Mesodermal cell (in vitro differentiated cells): Measurements from ENCODE around the gene KRT81.
"Not testable (repeated sequence)": the region's sequence is repeated elsewhere in the genome, so short reads cannot be mapped to it uniquely, and the experiment has no call there.

Source experiments
- H3K27ac ChIP-seq: 2 replicates; pipeline ENCODE4 v1.7.0; 2013; ENCODE audit warnings: mild to moderate bottlenecking, low read depth, low read length, moderate library complexity; ENCODE audit not compliant: severe bottlenecking
- H3K36me3 ChIP-seq: 2 replicates; pipeline ENCODE4 v1.7.1; 2013; ENCODE audit warnings: mild to moderate bottlenecking, low read length, moderate library complexity; ENCODE audit not compliant: control insufficient read depth, insufficient read depth
- H3K4me1 ChIP-seq: one replicate; pipeline ENCODE4 v1.7.1; 2013; ENCODE audit warnings: mild to moderate bottlenecking, low read length; ENCODE audit not compliant: insufficient read depth, control insufficient read depth, poor library complexity, severe bottlenecking
- H3K4me3 ChIP-seq: 2 replicates; pipeline ENCODE4 v1.7.0; 2013; ENCODE audit warnings: low read length, control low read depth, mild to moderate bottlenecking; ENCODE audit not compliant: insufficient read depth, poor library complexity, severe bottlenecking; ENCODE audit errors: extremely low read depth
- H3K9me3 ChIP-seq: 2 replicates; pipeline ENCODE4 v1.7.1; 2013; ENCODE audit warnings: mild to moderate bottlenecking, low read length, moderate library complexity; ENCODE audit not compliant: control insufficient read depth
- WGBS, 2 experiments: methylation state at CpG; one replicate each; pipeline ENCODE4 v1.1.5; 2013; ENCODE audit warnings: missing lambda C conversion rate in 2 of 2; ENCODE audit not compliant: insufficient coverage in 2 of 2; 5-methylcytosine and 5-hydroxymethylcytosine counted together

KRT81 gene

GRCh38 chr12:52258335-52258901 lies 32.9 kb downstream of the KRT81 start:
- Histone ChIP-seq H3K27ac (no peak overlapping the region), H3K4me1 (no peaks in the 10 kb centered on the region), H3K4me3 (peak overlapping the region; percentile 11), H3K9me3 (no peaks in the 10 kb centered on the region), H3K36me3 (no peaks in the 10 kb centered on the region)
- WGBS, 2 experiments: 9% methylated on average over 64 to 67 of the region's 72 CpGs

GRCh38 chr12:52257922-52258321 lies 33.4 kb downstream of the KRT81 start:
- not testable (repeated sequence) for H3K36me3 ChIP-seq, H3K4me3 ChIP-seq, H3K4me1 ChIP-seq, H3K9me3 ChIP-seq, H3K27ac ChIP-seq
- WGBS, 2 experiments: 86 to 97% methylated on average over 4 of the region's 13 CpGs

GRCh38 chr12:52257074-52257551 lies 34.2 kb downstream of the KRT81 start:
- no peaks in the 10 kb centered on the region for H3K36me3 ChIP-seq
- no peaks in the 10 kb centered on the region for H3K9me3 ChIP-seq
- H3K4me3 ChIP-seq: no peak overlapping the region
- no peaks in the 10 kb centered on the region for H3K4me1 ChIP-seq
- no peak overlapping the region for H3K27ac ChIP-seq
- WGBS, 2 experiments: 85 to 93% methylated on average over 4 of the region's 4 CpGs

DNA sequence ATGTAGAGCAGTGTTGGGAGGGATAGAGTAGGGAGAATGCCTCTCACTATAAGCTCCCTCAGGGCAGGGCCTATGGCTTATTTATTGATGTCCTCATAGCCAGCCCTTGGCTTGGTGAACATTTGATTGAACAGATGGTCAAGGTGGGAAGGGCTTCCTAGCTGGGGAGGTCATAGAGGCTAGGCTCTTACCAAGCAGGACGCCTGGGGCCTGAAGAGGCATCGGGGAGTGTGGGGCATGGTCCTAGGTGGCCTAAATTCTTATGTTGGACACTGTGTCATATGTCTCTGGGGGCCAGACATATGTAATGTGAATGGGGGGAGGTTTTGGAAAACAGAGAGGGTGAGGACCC lies 34.8 kb downstream of the KRT81 start:
- WGBS, 2 experiments: 79 to 88% methylated on average over 2 of the region's 2 CpGs
- no peaks in the 10 kb centered on the region for H3K4me1 ChIP-seq
- no peaks in the 10 kb centered on the region for H3K36me3 ChIP-seq
- H3K9me3 ChIP-seq: no peaks in the 10 kb centered on the region
- H3K27ac ChIP-seq: no peak overlapping the region
- no peak overlapping the region for H3K4me3 ChIP-seq

DNA sequence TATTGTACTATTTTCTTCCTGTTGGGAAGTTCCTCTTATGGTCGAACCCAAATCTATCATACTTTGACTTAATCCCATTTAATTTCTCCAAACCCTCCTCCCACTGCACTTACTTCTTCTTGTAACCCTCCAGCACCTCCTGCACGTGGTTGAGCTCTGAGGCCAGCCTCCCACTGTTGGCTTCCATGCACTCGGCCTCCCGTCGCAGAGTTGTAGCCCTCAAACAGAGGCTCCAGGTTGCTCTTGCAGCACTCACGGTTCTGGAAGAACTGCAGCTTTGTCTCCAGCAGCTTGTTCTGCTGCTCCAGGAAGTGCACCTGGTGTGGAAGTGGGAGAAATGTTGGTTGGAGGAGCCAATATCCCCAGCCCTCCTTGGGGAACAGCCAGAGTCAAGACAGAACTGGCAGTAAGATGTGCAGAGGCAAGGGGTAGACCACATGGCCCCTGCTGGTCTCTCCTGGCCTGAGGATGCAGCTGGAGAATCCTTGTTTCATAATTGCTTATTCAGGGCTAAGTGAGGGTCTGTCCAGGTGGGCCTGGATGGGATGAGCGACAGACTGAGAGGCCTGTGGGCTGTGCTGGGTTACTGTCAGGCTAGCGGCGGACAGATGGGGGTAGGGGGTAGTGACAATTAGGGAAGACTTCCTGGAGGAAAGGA lies 35.3 kb downstream of the KRT81 start:
- Histone ChIP-seq H3K4me3 (no peak overlapping the region), H3K4me1 (no peaks in the 10 kb centered on the region), H3K9me3 (no peaks in the 10 kb centered on the region), H3K27ac (no peak overlapping the region), H3K36me3 (no peaks in the 10 kb centered on the region)
- WGBS, 2 experiments: 86 to 88% methylated on average over 8 to 9 of the region's 9 CpGs

GRCh38 chr12:52254965-52255751 lies 36.2 kb downstream of the KRT81 start:
- no peaks in the 10 kb centered on the region for H3K9me3 ChIP-seq
- no peaks in the 10 kb centered on the region for H3K4me1 ChIP-seq
- H3K36me3 ChIP-seq: no peaks in the 10 kb centered on the region
- WGBS, 2 experiments: 64 to 88% methylated on average over 4 to 5 of the region's 7 CpGs
- H3K4me3 ChIP-seq: no peak overlapping the region
- H3K27ac ChIP-seq: no peak overlapping the region

GRCh38 chr12:52254180-52254964 lies 37.0 kb downstream of the KRT81 start:
- 94 to 96% methylated on average over 8 to 9 of the region's 10 CpGs for WGBS, 2 experiments
- no peaks in the 10 kb centered on the region for H3K9me3 ChIP-seq

DNA sequence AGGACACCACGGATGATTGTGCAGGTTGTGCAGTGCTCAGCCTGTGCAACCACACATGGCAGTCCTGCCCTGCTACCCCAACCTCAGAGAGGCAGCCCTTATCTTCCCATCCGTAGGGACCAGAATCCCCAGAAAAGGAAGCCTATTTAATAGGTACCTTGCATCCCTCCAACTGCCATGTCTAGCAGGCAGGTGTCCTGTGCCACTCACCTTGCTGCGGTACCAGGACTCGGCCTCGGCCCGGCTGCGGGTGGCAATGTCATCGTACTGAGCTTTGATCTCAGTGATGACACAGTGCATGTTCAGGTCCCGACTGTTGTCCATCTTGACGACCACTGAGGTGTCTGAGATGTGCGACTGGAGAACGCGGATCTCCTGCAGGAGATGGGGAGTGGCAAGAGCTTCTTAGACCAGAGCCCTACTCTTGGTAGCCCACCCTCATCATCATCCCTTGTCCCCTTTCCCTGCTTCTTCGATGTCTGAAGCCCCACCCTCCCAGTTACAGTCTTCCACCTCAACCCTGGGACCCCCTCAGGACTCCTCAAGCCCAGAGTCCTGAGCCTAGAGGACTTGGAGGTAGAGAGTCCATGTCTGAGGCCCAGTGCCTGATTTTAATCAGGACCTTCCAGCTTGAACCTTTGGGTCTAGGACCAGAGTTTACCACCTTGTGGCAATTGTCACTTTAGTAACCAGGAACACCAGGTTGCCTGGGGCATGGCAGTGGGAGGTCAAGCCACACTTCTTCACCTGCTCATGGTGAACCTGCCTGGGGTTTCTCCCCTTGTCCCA lies 37.7 kb downstream of the KRT81 start:
- H3K27ac ChIP-seq: no peak overlapping the region
- H3K4me1 ChIP-seq: no peaks in the 10 kb centered on the region
- H3K36me3 ChIP-seq: no peaks in the 10 kb centered on the region
- no peak overlapping the region for H3K4me3 ChIP-seq
- 93 to 97% methylated on average over 9 to 14 of the region's 14 CpGs for WGBS, 2 experiments
- H3K9me3 ChIP-seq: no peaks in the 10 kb centered on the region

More at GRCh38 chr12:52254180-52254964, 37.0 kb downstream of the KRT81 start:
- Histone ChIP-seq H3K27ac (no peak overlapping the region), H3K4me1 (no peaks in the 10 kb centered on the region), H3K36me3 (no peaks in the 10 kb centered on the region), H3K4me3 (no peak overlapping the region)

GRCh38 chr12:52252728-52253343 lies 38.5 kb downstream of the KRT81 start:
- no peaks in the 10 kb centered on the region for H3K9me3 ChIP-seq
- no peak overlapping the region for H3K4me3 ChIP-seq
- WGBS, 2 experiments: 75 to 92% methylated on average over 4 to 5 of the region's 11 CpGs
- no peak overlapping the region for H3K27ac ChIP-seq
- H3K4me1 ChIP-seq: no peaks in the 10 kb centered on the region
- no peaks in the 10 kb centered on the region for H3K36me3 ChIP-seq
